RWPE1 (cell line): ENCODE measurements around the gene UBR2.

Experiments
- CTCF ChIA-PET: fragments of 350-600 bp; sonication (Branson Sonifier 250); formaldehyde crosslinking; extraction: SDS; loops from one replicate; lab custom pipeline; 2021; lab: Yijun Ruan, JAX
- POLR2A ChIA-PET: fragments of 400-600 bp; formaldehyde crosslinking; extraction: SDS; loops from one replicate; lab custom pipeline; 2020; ENCODE audit warnings: antibody characterized with exemption; ENCODE audit not compliant: low non-redundant PET; lab: Yijun Ruan, JAX
- DNase-seq: peaks from one replicate; pipeline ENCODE4 v3.0.0; 2012; ENCODE audit warnings: low spot score
- H3K27ac ChIP-seq: fragments of 450-650 bp; 2 replicates; pipeline ENCODE4 v1.5.1; 2017
- CTCF ChIP-seq: fragments of 450-650 bp; conservative IDR thresholded peaks from 2 replicates; pipeline ENCODE4 v1.5.1; 2017; ENCODE audit warnings: low read depth, mild to moderate bottlenecking

The UBR2 gene

GRCh38 chr6:42690872-42691271, 127.0 kb downstream of the UBR2 start:
- ChIA-PET POLR2A (no interaction called here), CTCF (interaction anchor here (0.5 kb wide), 1 partner anchor 70 kb away, joined by 3 read pairs; no protein-coding TSS in a partner anchor)
- TF ChIP-seq CTCF = no peak
- DNase-seq = no peak
- H3K27ac ChIP-seq = no peak overlapping the region

GRCh38 chr6:42692137-42692911, 128.5 kb downstream of the UBR2 start:
- peak; percentile 68 for DNase-seq
- ChIA-PET POLR2A (no interaction called here), CTCF (interaction anchor here (0.6 to 0.9 kb wide), 2 partner anchors 13 to 28 kb away, joined by 4 to 6 read pairs; no protein-coding TSS in a partner anchor)
- H3K27ac ChIP-seq = no peak overlapping the region
- no peak for TF ChIP-seq CTCF

GRCh38 chr6:42693725-42694323, 130.0 kb downstream of the UBR2 start:
- ChIA-PET POLR2A (no interaction called here), CTCF (no interaction called here)
- DNase-seq = no peak
- H3K27ac ChIP-seq = peak overlapping the region; percentile 81
- TF ChIP-seq CTCF = no peak

GRCh38 chr6:42694586-42694985, 130.8 kb downstream of the UBR2 start:
- peak overlapping the region; percentile 81 for H3K27ac ChIP-seq
- DNase-seq = peak; percentile 34
- TF ChIP-seq CTCF = no peak
- CTCF ChIA-PET = interaction anchor here (0.7 kb wide), 1 partner anchor 874 kb away, joined by 3 read pairs; no protein-coding TSS in a partner anchor
- POLR2A ChIA-PET = interaction anchor here (0.6 kb wide), 1 partner anchor 51 kb away, joined by 3 read pairs; the partner anchor contains the start of gene TBCC

- no peak for TF ChIP-seq CTCF
- CTCF ChIA-PET = interaction anchor here (0.6 kb wide), 1 partner anchor 33 kb away, joined by 3 read pairs; no protein-coding TSS in a partner anchor
- POLR2A ChIA-PET = no interaction called here
These were observed 132.9 kb downstream of the UBR2 start for GRCh38 chr6:42696526-42697267.

GRCh38 chr6:42697268-42697655, 133.4 kb downstream of the UBR2 start:
- H3K27ac ChIP-seq = no peak overlapping the region; the same call in 1 of the 2 replicates
- TF ChIP-seq CTCF = no peak
- CTCF ChIA-PET = interaction anchor here (0.6 kb wide), 1 partner anchor 32 kb away, joined by 3 read pairs; no protein-coding TSS in a partner anchor
- no peak for DNase-seq
- POLR2A ChIA-PET = interaction anchor here (0.7 kb wide), 1 partner anchor 34 kb away, joined by 3 read pairs; no protein-coding TSS in a partner anchor

More at GRCh38 chr6:42696526-42697267, 132.9 kb downstream of the UBR2 start:
- DNase-seq = no peak
- no peak overlapping the region; the same call in 1 of the 2 replicates for H3K27ac ChIP-seq
